Caco-2 (cell line): ENCODE data around the gene TMEM255B. TPM values are rescaled to one million over a fixed set of nuclear protein-coding genes. Genes with fewer than 3 reads are reported as not detected.
A peak's percentile ranks its signal among the peaks of the same experiment; 100 is the strongest.

ENCODE experiments used
- BruUV-seq: library from RNA; stranded (reverse); fragments of 400-500 nt; replicated peaks from 2 replicates; lab custom pipeline; 2021; lab: Mats Ljungman, UMichigan
- CTCF ChIA-PET: fragments of 300-600 bp; sonication (Branson Sonifier 250); formaldehyde crosslinking; loops from one replicate; lab custom pipeline; 2022; ENCODE audit warnings: antibody characterized with exemption; lab: Charles Lee
- POLR2A ChIA-PET: fragments of 300-600 bp; sonication (Branson Sonifier 250); formaldehyde crosslinking; loops from one replicate; lab custom pipeline; 2022; ENCODE audit warnings: antibody characterized with exemption; lab: Charles Lee
- DNase-seq, 2 experiments: peaks; one replicate each; pipeline versions ENCODE4 v3.0.0 to v3.0.0-alpha.2; 2020 to 2022
- H3K27me3 ChIP-seq: replicated peaks from 2 replicates; pipeline ENCODE4 v1.6.0; 2011; ENCODE audit warnings: low read length; ENCODE audit not compliant: control insufficient read depth, insufficient read depth
- H3K36me3 ChIP-seq: 2 replicates; pipeline ENCODE4 v1.5.1; 2011; ENCODE audit warnings: low read length; ENCODE audit not compliant: control insufficient read depth, insufficient read depth
- H3K4me1 ChIP-seq: fragments of 250-450 bp; sonication (Bioruptor Pico); 2 replicates; pipeline ENCODE4 v1.5.1; 2020; ENCODE audit warnings: mild to moderate bottlenecking
- H3K4me3 ChIP-seq: 2 replicates; pipeline ENCODE4 v1.5.1; 2011; ENCODE audit warnings: low read depth, mild to moderate bottlenecking, control low read depth, low read length
- H3K9me3 ChIP-seq: fragments of 250-450 bp; sonication (Bioruptor Pico); 2 replicates; pipeline ENCODE4 v1.5.1; 2020; ENCODE audit warnings: mild to moderate bottlenecking, moderate library complexity
- H3K27ac Mint-ChIP-seq: one replicate; pipeline ENCODE4 v1.8.0; 2022; ENCODE audit warnings: mixed read lengths; ENCODE audit not compliant: unreplicated experiment
- H3K27me3 Mint-ChIP-seq: one replicate; pipeline ENCODE4 v1.8.0; 2022; ENCODE audit warnings: mixed read lengths; ENCODE audit not compliant: insufficient read depth, unreplicated experiment
- H3K36me3 Mint-ChIP-seq: one replicate; pipeline ENCODE4 v1.8.0; 2022; ENCODE audit warnings: mild to moderate bottlenecking, mixed read lengths; ENCODE audit not compliant: insufficient read depth, unreplicated experiment
- H3K4me1 Mint-ChIP-seq: one replicate; pipeline ENCODE4 v1.8.0; 2022; ENCODE audit warnings: low read depth, mixed read lengths; ENCODE audit not compliant: unreplicated experiment
- H3K4me3 Mint-ChIP-seq: one replicate; pipeline ENCODE4 v1.8.0; 2022; ENCODE audit warnings: mild to moderate bottlenecking, moderate library complexity, mixed read lengths; ENCODE audit not compliant: unreplicated experiment
- H3K9me3 Mint-ChIP-seq: one replicate; pipeline ENCODE4 v1.8.0; 2022; ENCODE audit warnings: mixed read lengths; ENCODE audit not compliant: unreplicated experiment
- CTCF ChIP-seq, 2 experiments: fragments of 200-600 bp in 1 of 2; IDR thresholded peaks; 1 replicate in 1 of 2; 2 replicates in 1 of 2; pipeline versions ENCODE4 v1.5.1 to v1.8.0; 2011 to 2022; ENCODE audit warnings: antibody characterized with exemption in 1 of 2, control low read depth in 1 of 2, inconsistent platforms in 1 of 2, low read depth in 1 of 2, low read length in 1 of 2, mild to moderate bottlenecking in 1 of 2, moderate library complexity in 1 of 2; ENCODE audit not compliant: insufficient read depth in 1 of 2, severe bottlenecking in 1 of 2, unreplicated experiment in 1 of 2
- intact Hi-C: fragments of 100-400 bp; cut with micrococcal nuclease; formaldehyde crosslinking; loops from one replicate; pipeline ENCODE4 v1.10.0; 2022; ENCODE audit not compliant: unreplicated experiment
- total RNA-seq: library from RNA; stranded (reverse); gene quantifications from 2 replicates; pipeline ENCODE4 v1.2.3, GENCODE V29; 2022

The TMEM255B gene
- total RNA-seq, 1 experiment from 2014 or later = 0.82 TPM

GRCh38 chr13:113726961-113727411 lies 32.0 kb upstream of the TMEM255B start:
- Mint-ChIP-seq H3K4me3 (peak overlapping the region; percentile 50), H3K9me3 (no peaks in the 10 kb centered on the region), H3K36me3 (peaks cover 21% of the 10 kb centered on the region), H3K4me1 (no peaks in the 10 kb centered on the region), H3K27me3 (peaks cover 3% of the 10 kb centered on the region), H3K27ac (no peak overlapping the region)
- CTCF ChIA-PET = no interaction called here
- peaks cover 11% of the 10 kb centered on the region for H3K4me1 ChIP-seq
- no TSS peak for BruUV-seq
- no peak for DNase-seq
- no peaks in the 10 kb centered on the region for H3K27me3 ChIP-seq
- intact Hi-C loops = no loop called here
- no peaks in the 10 kb centered on the region for H3K36me3 ChIP-seq
- POLR2A ChIA-PET = no interaction called here
- no peak for TF ChIP-seq CTCF (IDR thresholded peaks at IDR 0.05; ENCODE audit: insufficient read depth in 1 of 2, low read depth in 1 of 2, low read length in 1 of 2, severe bottlenecking in 1 of 2, unreplicated experiment in 1 of 2)
- no peak overlapping the region for H3K4me3 ChIP-seq
- H3K9me3 ChIP-seq = peaks cover 11% of the 10 kb centered on the region

- TF ChIP-seq CTCF (IDR thresholded peaks at IDR 0.05; ENCODE audit: insufficient read depth in 1 of 2, low read depth in 1 of 2, low read length in 1 of 2, severe bottlenecking in 1 of 2, unreplicated experiment in 1 of 2) = no peak
- Mint-ChIP-seq H3K36me3 (peaks cover 21% of the 10 kb centered on the region), H3K27ac (no peak overlapping the region), H3K9me3 (no peaks in the 10 kb centered on the region), H3K4me3 (no peak overlapping the region), H3K27me3 (peaks cover 3% of the 10 kb centered on the region), H3K4me1 (no peaks in the 10 kb centered on the region)
- CTCF ChIA-PET = interaction anchor here (0.6 kb wide), 1 partner anchor 61 kb away, joined by 3 read pairs; no protein-coding TSS in a partner anchor
- peaks cover 11% of the 10 kb centered on the region for H3K4me1 ChIP-seq
- intact Hi-C loops = no loop called here
- no peak overlapping the region for H3K4me3 ChIP-seq
- H3K27me3 ChIP-seq = no peaks in the 10 kb centered on the region
- H3K36me3 ChIP-seq = no peaks in the 10 kb centered on the region
- no peak for DNase-seq
- H3K9me3 ChIP-seq = peaks cover 20% of the 10 kb centered on the region
- no TSS peak for BruUV-seq
- POLR2A ChIA-PET = no interaction called here
Observed at GRCh38 chr13:113728571-113729054, 30.4 kb upstream of the TMEM255B start.

GRCh38 chr13:113729187-113730019 lies 29.6 kb upstream of the TMEM255B start:
- POLR2A ChIA-PET = no interaction called here
- H3K4me1 Mint-ChIP-seq = no peaks in the 10 kb centered on the region
- H3K27me3 Mint-ChIP-seq = peaks cover 3% of the 10 kb centered on the region
- H3K4me3 Mint-ChIP-seq = no peak overlapping the region
- Histone ChIP-seq H3K4me1 (peaks cover 10% of the 10 kb centered on the region), H3K27me3 (no peaks in the 10 kb centered on the region), H3K9me3 (peaks cover 25% of the 10 kb centered on the region), H3K36me3 (no peaks in the 10 kb centered on the region), H3K4me3 (no peak overlapping the region)
- no peaks in the 10 kb centered on the region for H3K9me3 Mint-ChIP-seq
- CTCF ChIA-PET = interaction anchor here (0.6 kb wide), 1 partner anchor 62 kb away, joined by 3 read pairs; no protein-coding TSS in a partner anchor
- H3K27ac Mint-ChIP-seq = no peak overlapping the region
- H3K36me3 Mint-ChIP-seq = peaks cover 25% of the 10 kb centered on the region
- intact Hi-C loops = no loop called here
- BruUV-seq = no TSS peak
- no peak for DNase-seq
- no peak for TF ChIP-seq CTCF (IDR thresholded peaks at IDR 0.05; ENCODE audit: insufficient read depth in 1 of 2, low read depth in 1 of 2, low read length in 1 of 2, severe bottlenecking in 1 of 2, unreplicated experiment in 1 of 2)
